ENCODE measurements around the gene PTPN5. TPM values are rescaled to one million over a fixed set of nuclear protein-coding genes. Genes with fewer than 3 reads are reported as not detected.

Gene PTPN5
- total RNA-seq, 2 experiments from 2014 or later = not detected

- Mint-ChIP-seq H3K4me1 (peaks cover 27% of the 10 kb centered on the region), H3K27ac (no peak overlapping the region), H3K4me3 (no peak overlapping the region), H3K36me3 (no peaks in the 10 kb centered on the region), H3K27me3 (peaks cover 13% of the 10 kb centered on the region), H3K9me3 (no peaks in the 10 kb centered on the region)
- ATAC-seq (ENCODE audit: low read depth) (no peak), DNase-seq (no peak)
- POLR2A ChIA-PET = no interaction called here
These were observed 22.6 kb downstream of the PTPN5 start for GRCh38 chr11:18768978-18769377.

GRCh38 chr11:18768472-18768901 lies 23.1 kb downstream of the PTPN5 start:
- Mint-ChIP-seq H3K27ac (no peak overlapping the region), H3K4me3 (no peak overlapping the region), H3K36me3 (no peaks in the 10 kb centered on the region), H3K27me3 (peaks cover 13% of the 10 kb centered on the region), H3K9me3 (no peaks in the 10 kb centered on the region), H3K4me1 (peaks cover 29% of the 10 kb centered on the region)
- peak; percentile 50 for ATAC-seq (ENCODE audit: low read depth)
- POLR2A ChIA-PET = no interaction called here
- DNase-seq = no peak

GRCh38 chr11:18766015-18766414 lies 25.6 kb downstream of the PTPN5 start:
- Mint-ChIP-seq H3K9me3 (no peaks in the 10 kb centered on the region), H3K4me1 (peaks cover 29% of the 10 kb centered on the region), H3K36me3 (no peaks in the 10 kb centered on the region), H3K27me3 (peaks cover 11% of the 10 kb centered on the region), H3K4me3 (no peak overlapping the region), H3K27ac (no peak overlapping the region)
- DNase-seq = no peak
- ATAC-seq (ENCODE audit: low read depth) = no peak
- POLR2A ChIA-PET = no interaction called here

GRCh38 chr11:18765554-18765953 lies 26.0 kb downstream of the PTPN5 start:
- Mint-ChIP-seq H3K27me3 (peaks cover 11% of the 10 kb centered on the region), H3K4me1 (peaks cover 29% of the 10 kb centered on the region), H3K27ac (no peak overlapping the region), H3K4me3 (no peak overlapping the region), H3K36me3 (no peaks in the 10 kb centered on the region), H3K9me3 (no peaks in the 10 kb centered on the region)
- ATAC-seq (ENCODE audit: low read depth) (no peak), DNase-seq (no peak)
- POLR2A ChIA-PET = no interaction called here

- Mint-ChIP-seq H3K27me3 (peaks cover 9% of the 10 kb centered on the region), H3K4me1 (peaks cover 5% of the 10 kb centered on the region), H3K9me3 (no peaks in the 10 kb centered on the region), H3K27ac (no peak overlapping the region), H3K36me3 (no peaks in the 10 kb centered on the region), H3K4me3 (no peak overlapping the region)
- no peak for ATAC-seq (ENCODE audit: low read depth)
- POLR2A ChIA-PET = no interaction called here
- DNase-seq = no peak
These were observed 29.9 kb downstream of the PTPN5 start for GRCh38 chr11:18761741-18762140.

GRCh38 chr11:18761144-18761543 lies 30.5 kb downstream of the PTPN5 start:
- Mint-ChIP-seq H3K36me3 (no peaks in the 10 kb centered on the region), H3K4me3 (no peak overlapping the region), H3K9me3 (no peaks in the 10 kb centered on the region), H3K4me1 (peaks cover 5% of the 10 kb centered on the region), H3K27ac (no peak overlapping the region), H3K27me3 (peaks cover 8% of the 10 kb centered on the region)
- DNase-seq (no peak), ATAC-seq (ENCODE audit: low read depth) (no peak)
- POLR2A ChIA-PET = no interaction called here

- H3K36me3 Mint-ChIP-seq = no peaks in the 10 kb centered on the region
- ATAC-seq (ENCODE audit: low read depth) (no peak), DNase-seq (no peak)
- H3K4me1 Mint-ChIP-seq = no peaks in the 10 kb centered on the region
- peaks cover 8% of the 10 kb centered on the region for H3K27me3 Mint-ChIP-seq
- POLR2A ChIA-PET = no interaction called here
- H3K27ac Mint-ChIP-seq = no peak overlapping the region
- H3K9me3 Mint-ChIP-seq = no peaks in the 10 kb centered on the region
- H3K4me3 Mint-ChIP-seq = no peak overlapping the region
These were observed 33.8 kb downstream of the PTPN5 start for GRCh38 chr11:18757811-18758210.

GRCh38 chr11:18756889-18757288 lies 34.7 kb downstream of the PTPN5 start:
- DNase-seq (no peak), ATAC-seq (ENCODE audit: low read depth) (no peak)
- no peaks in the 10 kb centered on the region for H3K4me1 Mint-ChIP-seq
- no peak overlapping the region for H3K4me3 Mint-ChIP-seq
- no peak overlapping the region for H3K27ac Mint-ChIP-seq
- POLR2A ChIA-PET = no interaction called here
- peaks cover 8% of the 10 kb centered on the region for H3K27me3 Mint-ChIP-seq
- H3K9me3 Mint-ChIP-seq = no peaks in the 10 kb centered on the region
- H3K36me3 Mint-ChIP-seq = no peaks in the 10 kb centered on the region

- ATAC-seq (ENCODE audit: low read depth) (no peak), DNase-seq (no peak)
- no peak overlapping the region for H3K27ac Mint-ChIP-seq
- POLR2A ChIA-PET = no interaction called here
- H3K9me3 Mint-ChIP-seq = no peaks in the 10 kb centered on the region
- H3K36me3 Mint-ChIP-seq = no peaks in the 10 kb centered on the region
- peaks cover 8% of the 10 kb centered on the region for H3K27me3 Mint-ChIP-seq
- no peak overlapping the region for H3K4me3 Mint-ChIP-seq
- H3K4me1 Mint-ChIP-seq = no peaks in the 10 kb centered on the region
These were observed 37.3 kb downstream of the PTPN5 start for GRCh38 chr11:18754308-18754707.

GRCh38 chr11:18752502-18752901 lies 39.1 kb downstream of the PTPN5 start:
- no peak for ATAC-seq (ENCODE audit: low read depth)
- Mint-ChIP-seq H3K27me3 (peaks cover 8% of the 10 kb centered on the region), H3K27ac (no peak overlapping the region), H3K4me3 (no peak overlapping the region), H3K4me1 (no peaks in the 10 kb centered on the region), H3K36me3 (no peaks in the 10 kb centered on the region), H3K9me3 (no peaks in the 10 kb centered on the region)
- DNase-seq = no peak
- POLR2A ChIA-PET = no interaction called here

- no peak for ATAC-seq (ENCODE audit: low read depth)
- POLR2A ChIA-PET = no interaction called here
- no peak for DNase-seq
- H3K36me3 Mint-ChIP-seq = no peaks in the 10 kb centered on the region
- H3K4me1 Mint-ChIP-seq = no peaks in the 10 kb centered on the region
- peaks cover 8% of the 10 kb centered on the region for H3K27me3 Mint-ChIP-seq
- H3K9me3 Mint-ChIP-seq = no peaks in the 10 kb centered on the region
- no peak overlapping the region for H3K4me3 Mint-ChIP-seq
- no peak overlapping the region for H3K27ac Mint-ChIP-seq
These were observed 40.7 kb downstream of the PTPN5 start for GRCh38 chr11:18750944-18751343.

GRCh38 chr11:18749681-18750319 lies 41.8 kb downstream of the PTPN5 start:
- DNase-seq (no peak), ATAC-seq (ENCODE audit: low read depth) (no peak)
- no peaks in the 10 kb centered on the region for H3K9me3 Mint-ChIP-seq
- no peaks in the 10 kb centered on the region for H3K4me1 Mint-ChIP-seq
- POLR2A ChIA-PET = no interaction called here
- peaks cover 8% of the 10 kb centered on the region for H3K27me3 Mint-ChIP-seq
- H3K27ac Mint-ChIP-seq = no peak overlapping the region
- H3K4me3 Mint-ChIP-seq = no peak overlapping the region
- H3K36me3 Mint-ChIP-seq = no peaks in the 10 kb centered on the region

- no peak for DNase-seq
- POLR2A ChIA-PET = no interaction called here
- Mint-ChIP-seq H3K4me3 (no peak overlapping the region), H3K27me3 (peaks cover 6% of the 10 kb centered on the region), H3K36me3 (no peaks in the 10 kb centered on the region), H3K9me3 (no peaks in the 10 kb centered on the region), H3K4me1 (no peaks in the 10 kb centered on the region), H3K27ac (no peak overlapping the region)
- no peak for ATAC-seq (ENCODE audit: low read depth)
These were observed 42.7 kb downstream of the PTPN5 start for GRCh38 chr11:18748766-18749365.

GRCh38 chr11:18745251-18745650 lies 46.3 kb downstream of the PTPN5 start:
- DNase-seq = no peak
- H3K4me1 Mint-ChIP-seq = no peaks in the 10 kb centered on the region
- H3K27ac Mint-ChIP-seq = no peak overlapping the region
- H3K36me3 Mint-ChIP-seq = no peaks in the 10 kb centered on the region
- no peaks in the 10 kb centered on the region for H3K27me3 Mint-ChIP-seq
- ATAC-seq (ENCODE audit: low read depth) = no peak
- POLR2A ChIA-PET = no interaction called here
- no peaks in the 10 kb centered on the region for H3K9me3 Mint-ChIP-seq
- H3K4me3 Mint-ChIP-seq = no peak overlapping the region

Measured in activated naive CD8-positive, alpha-beta T cell treated with anti-CD3 and anti-CD28 coated beads, Interleukin-2, amount 10 ng/mL, durations not matched to agents 7 days and 5 days (primary cell).